Peyer's patch (tissue), 4 donors: Measurements from ENCODE around the gene LIPT1. TPM values are rescaled to one million over a fixed set of nuclear protein-coding genes. Genes with fewer than 3 reads are reported as not detected.

Source experiments
- DNase-seq, 3 donors: peaks; one replicate each; pipeline ENCODE4 v3.0.0-alpha.2; 2017 to 2019
- H3K27ac ChIP-seq, 4 donors: fragments of 200-600 bp; sonication (generic); one replicate each; pipeline ENCODE4 v1.5.1; 2016 to 2019
- H3K27me3 ChIP-seq, 2 donors: fragments of 200-600 bp; sonication (generic); one replicate each; pipeline ENCODE4 v1.5.1; 2019
- H3K36me3 ChIP-seq, 3 donors: fragments of 200-600 bp; sonication (generic); one replicate each; pipeline ENCODE4 v1.5.1; 2016 to 2019
- H3K4me1 ChIP-seq, 4 donors: fragments of 200-600 bp; sonication (generic); one replicate each; pipeline ENCODE4 v1.5.1; 2016 to 2019
- H3K4me3 ChIP-seq, 4 donors: fragments of 200-600 bp; sonication (generic); 1 replicate in 3 of 4; 2 replicates in 1 of 4; pipeline ENCODE4 v1.5.1; 2016 to 2019; ENCODE audit warnings: mild to moderate bottlenecking in 1 of 4
- H3K9me3 ChIP-seq, 4 donors: fragments of 200-600 bp; sonication (generic); one replicate each; pipeline ENCODE4 v1.5.1; 2016 to 2019; ENCODE audit warnings: mild to moderate bottlenecking in 1 of 4
- POLR2A ChIP-seq, 2 donors: fragments of 450-650 bp; IDR thresholded peaks; one replicate each; pipeline ENCODE4 v1.5.1; 2017; ENCODE audit warnings: antibody characterized with exemption in 2 of 2, mild to moderate bottlenecking in 2 of 2, moderate library complexity in 2 of 2
- total RNA-seq, 4 donors: library from RNA; depleted of rRNA; stranded (reverse); fragments of >200 nt; gene quantifications; one replicate each; pipeline ENCODE4 v1.1.0, GENCODE V29; 2016
- TF ChIP-seq, protein P1 (sequence below), 6 experiments: fragments of 450-650 bp in 4 of 6; fragments of 200-600 bp in 2 of 6; sonication (generic) in 1 of 6; IDR thresholded peaks; one replicate each; pipeline ENCODE4 v1.5.1; 2017 to 2019; ENCODE audit warnings: antibody characterized with exemption in 6 of 6, mild to moderate bottlenecking in 3 of 6, moderate library complexity in 1 of 6

The LIPT1 gene
- total RNA-seq, 4 donors from 2014 or later, result 6.1 to 23.9 (median 10.7) TPM

DNA sequence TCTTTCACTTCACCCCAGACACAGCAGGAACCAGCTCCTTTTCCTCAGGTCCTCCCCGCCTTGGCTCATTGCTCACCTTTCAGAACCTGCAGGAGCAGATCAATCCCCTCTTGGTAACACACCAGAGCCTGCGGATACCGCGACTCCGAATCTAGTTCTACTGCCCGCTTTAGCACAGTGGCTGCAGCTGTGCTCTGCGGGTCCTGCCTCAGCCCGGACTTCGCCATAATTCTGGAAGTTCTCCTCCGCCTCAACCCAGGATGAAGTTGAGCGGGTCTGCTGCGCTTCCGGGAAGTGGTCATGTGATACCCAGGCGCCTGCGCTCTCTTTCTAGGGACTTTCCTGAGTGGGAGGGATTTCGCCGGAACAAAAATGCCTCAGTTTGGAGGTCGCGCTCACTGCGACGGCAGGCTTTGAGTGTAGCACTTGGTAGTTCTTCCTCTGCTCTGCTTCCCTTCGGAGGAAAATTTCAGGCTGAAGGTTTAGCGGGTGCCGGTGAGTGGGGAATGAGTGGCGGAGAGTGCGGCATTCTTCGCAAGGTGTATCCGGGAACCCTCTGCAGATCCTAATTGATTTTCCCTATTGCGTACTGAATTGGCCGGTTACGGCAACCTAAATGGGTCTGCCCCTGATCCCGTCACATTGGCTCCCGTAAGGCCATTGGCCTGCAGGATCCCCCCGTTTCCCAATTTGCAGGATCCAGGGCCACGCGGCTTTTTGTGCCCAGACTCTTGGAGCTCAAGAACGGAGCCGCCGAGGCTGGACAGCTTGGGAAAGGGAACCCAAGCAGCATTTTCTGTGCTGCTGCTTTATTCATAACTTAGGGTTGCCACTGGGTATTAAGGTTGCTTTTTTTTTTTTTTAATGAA, 26.2 kb downstream of the LIPT1 start, which contains the start of the genes MITD1 and MRPL30:
MITD1 (minus strand) TSS at position 304 of the 869 bp plus-strand sequence; CDS start at position 227, 77 bp downstream.
MRPL30 (plus strand) TSS at position 430 of the 869 bp plus-strand sequence. CDS start 5,020 bp downstream, outside the sequence.
- Histone ChIP-seq H3K9me3 (no peaks in the 10 kb centered on the region), H3K36me3 (no peaks in the 10 kb centered on the region), H3K4me1 (peaks cover 8 to 22% (median 16%) of the 10 kb centered on the region in 4 donors), H3K27ac (peak within 1 kb of the TSS; percentile 64 to 86 (median 74)), H3K27me3 (no peaks in the 10 kb centered on the region), H3K4me3 (peak within 1 kb of the TSS; percentile 63 to 93 (median 72))
- TF ChIP-seq, protein P1, sequence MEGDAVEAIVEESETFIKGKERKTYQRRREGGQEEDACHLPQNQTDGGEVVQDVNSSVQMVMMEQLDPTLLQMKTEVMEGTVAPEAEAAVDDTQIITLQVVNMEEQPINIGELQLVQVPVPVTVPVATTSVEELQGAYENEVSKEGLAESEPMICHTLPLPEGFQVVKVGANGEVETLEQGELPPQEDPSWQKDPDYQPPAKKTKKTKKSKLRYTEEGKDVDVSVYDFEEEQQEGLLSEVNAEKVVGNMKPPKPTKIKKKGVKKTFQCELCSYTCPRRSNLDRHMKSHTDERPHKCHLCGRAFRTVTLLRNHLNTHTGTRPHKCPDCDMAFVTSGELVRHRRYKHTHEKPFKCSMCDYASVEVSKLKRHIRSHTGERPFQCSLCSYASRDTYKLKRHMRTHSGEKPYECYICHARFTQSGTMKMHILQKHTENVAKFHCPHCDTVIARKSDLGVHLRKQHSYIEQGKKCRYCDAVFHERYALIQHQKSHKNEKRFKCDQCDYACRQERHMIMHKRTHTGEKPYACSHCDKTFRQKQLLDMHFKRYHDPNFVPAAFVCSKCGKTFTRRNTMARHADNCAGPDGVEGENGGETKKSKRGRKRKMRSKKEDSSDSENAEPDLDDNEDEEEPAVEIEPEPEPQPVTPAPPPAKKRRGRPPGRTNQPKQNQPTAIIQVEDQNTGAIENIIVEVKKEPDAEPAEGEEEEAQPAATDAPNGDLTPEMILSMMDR (IDR thresholded peaks at IDR 0.05), result no peak
- peak; percentile 29 to 65 for TF ChIP-seq POLR2A (IDR thresholded peaks at IDR 0.05)
- peak; percentile 90 to 96 (median 92) for DNase-seq

- Histone ChIP-seq H3K9me3 (no peaks in the 10 kb centered on the region), H3K27me3 (no peaks in the 10 kb centered on the region), H3K4me3 (peak overlapping the region; percentile 63 to 93 (median 72)), H3K27ac (peak overlapping the region in 3 of 4 donors; percentile 64 to 86 (median 67)), H3K36me3 (no peaks in the 10 kb centered on the region), H3K4me1 (peaks cover 8 to 22% (median 16%) of the 10 kb centered on the region in 4 donors)
- TF ChIP-seq, protein P1 (IDR thresholded peaks at IDR 0.05), result no peak
- TF ChIP-seq POLR2A (IDR thresholded peaks at IDR 0.05), result no peak
- DNase-seq, result no peak
These were observed 26.8 kb downstream of the LIPT1 start for GRCh38 chr2:99181624-99182000.

DNA sequence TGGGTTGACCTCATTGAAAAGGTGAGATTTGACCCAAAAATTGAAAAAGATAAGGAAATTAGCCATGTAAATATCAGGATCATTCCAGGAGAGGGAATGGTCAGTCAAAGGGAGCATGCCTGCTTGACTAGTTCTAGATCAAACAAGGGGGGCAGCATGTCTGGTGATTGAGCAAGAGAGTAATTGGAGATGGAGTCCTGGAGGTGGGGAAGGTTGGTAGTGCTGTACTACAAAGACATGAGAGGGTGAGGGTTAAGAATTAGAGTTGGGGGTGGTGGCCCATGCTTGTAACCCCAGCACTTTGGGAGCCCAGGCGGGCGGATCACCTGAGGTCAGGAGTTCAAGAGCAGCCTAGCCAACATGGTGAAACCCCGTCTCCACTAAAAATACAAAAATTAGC, 28.3 kb downstream of the LIPT1 start:
- Histone ChIP-seq H3K36me3 (peaks cover 0 to 12% (median 0%) of the 10 kb centered on the region in 3 donors), H3K27me3 (no peaks in the 10 kb centered on the region), H3K9me3 (no peaks in the 10 kb centered on the region), H3K27ac (no peak overlapping the region), H3K4me1 (peaks cover 8 to 22% (median 16%) of the 10 kb centered on the region in 4 donors), H3K4me3 (no peak overlapping the region)
- no peak for DNase-seq
- TF ChIP-seq POLR2A (IDR thresholded peaks at IDR 0.05), result no peak
- TF ChIP-seq, protein P1 (IDR thresholded peaks at IDR 0.05), result no peak

DNA sequence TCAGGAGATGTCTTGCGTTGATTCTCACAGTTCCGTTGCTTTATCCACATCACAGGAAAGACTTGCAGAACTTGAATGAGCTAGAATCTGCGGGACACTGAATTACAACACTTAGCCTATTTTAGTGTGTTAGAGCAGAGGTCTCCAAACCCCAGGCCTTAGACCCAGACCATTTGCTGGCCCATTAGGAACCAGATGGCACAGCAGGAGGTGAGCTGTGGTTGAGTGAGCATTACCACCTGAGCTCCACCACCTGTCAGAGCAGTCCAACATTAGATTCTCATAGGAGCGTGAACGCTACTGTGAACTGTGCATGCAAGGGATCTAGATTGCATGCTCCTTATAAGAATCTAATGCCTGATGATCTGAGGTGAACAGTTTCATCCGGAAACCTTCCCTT, 30.0 kb downstream of the LIPT1 start:
- no peak overlapping the region for H3K27ac ChIP-seq
- H3K9me3 ChIP-seq, result no peaks in the 10 kb centered on the region
- H3K4me3 ChIP-seq, result no peak overlapping the region
- H3K4me1 ChIP-seq, result peaks cover 7 to 16% (median 10%) of the 10 kb centered on the region in 4 donors
- DNase-seq, result no peak
- TF ChIP-seq POLR2A (IDR thresholded peaks at IDR 0.05), result no peak
- TF ChIP-seq, protein P1 (IDR thresholded peaks at IDR 0.05), result no peak
- no peaks in the 10 kb centered on the region for H3K27me3 ChIP-seq
- peaks cover 0 to 29% (median 0%) of the 10 kb centered on the region in 3 donors for H3K36me3 ChIP-seq

DNA sequence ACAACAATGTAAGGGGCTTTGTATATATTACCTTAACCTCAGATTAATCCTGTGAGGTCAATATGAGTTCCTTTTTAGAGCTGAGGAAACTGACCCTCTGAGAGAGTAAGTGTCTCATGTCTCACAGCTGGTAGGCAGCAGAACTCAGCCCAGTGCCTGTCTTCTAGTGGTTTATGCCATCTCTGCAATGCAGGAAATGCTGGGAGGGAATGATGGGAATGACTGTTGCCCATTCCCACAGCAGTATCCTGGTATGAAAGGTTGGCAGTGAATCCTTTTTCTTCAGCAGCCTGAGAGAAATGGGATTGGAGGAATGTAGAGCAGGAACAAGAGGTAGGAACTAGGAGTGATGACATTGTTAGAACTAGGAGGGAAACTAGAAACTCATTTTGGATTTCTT, 32.2 kb downstream of the LIPT1 start:
- H3K4me3 ChIP-seq, result no peak overlapping the region
- no peak for DNase-seq
- peaks cover 0 to 7% (median under 1%) of the 10 kb centered on the region in 4 donors for H3K4me1 ChIP-seq
- no peaks in the 10 kb centered on the region for H3K9me3 ChIP-seq
- H3K27me3 ChIP-seq, result no peaks in the 10 kb centered on the region
- peaks cover 0 to 49% (median 0%) of the 10 kb centered on the region in 3 donors for H3K36me3 ChIP-seq
- H3K27ac ChIP-seq, result no peak overlapping the region
- TF ChIP-seq POLR2A (IDR thresholded peaks at IDR 0.05), result no peak
- TF ChIP-seq, protein P1 (IDR thresholded peaks at IDR 0.05), result no peak
